H1 (cell line): Measurements from ENCODE around the gene RICTOR. TPM values are rescaled to one million over a fixed set of nuclear protein-coding genes. Genes with fewer than 3 reads are reported as not detected.

Source experiments
- BCL11A ChIP-seq, 2 experiments: IDR thresholded peaks; one replicate each; pipeline ENCODE4 v1.6.1; 2011; ENCODE audit warnings: low read depth in 2 of 2, low read length in 2 of 2, mild to moderate bottlenecking in 2 of 2
- CHD7 ChIP-seq: fragments of 300-600 bp; sonication (generic); IDR thresholded peaks from 2 replicates; pipeline ENCODE4 v1.7.1; 2012; ENCODE audit warnings: low read length, moderate library complexity, mild to moderate bottlenecking, inconsistent platforms; ENCODE audit not compliant: insufficient replicate concordance
- MAX ChIP-seq: IDR thresholded peaks from 2 replicates; pipeline ENCODE4 v1.6.1; 2012; ENCODE audit warnings: inconsistent platforms
- NRF1 ChIP-seq: IDR thresholded peaks from 2 replicates; pipeline ENCODE4 v1.6.1; 2011; ENCODE audit warnings: mild to moderate bottlenecking, low read depth, low read length, improper control_type of control experiment
- RNF2 ChIP-seq: fragments of 200-900, 300-1000 bp; sonication (generic); IDR thresholded peaks from 2 replicates; pipeline ENCODE4 v1.7.1; 2016; ENCODE audit warnings: borderline replicate concordance, low read depth, mild to moderate bottlenecking, antibody characterized with exemption, low read length; ENCODE audit not compliant: poor library complexity, severe bottlenecking; ENCODE audit errors: missing control alignments
- SAP30 ChIP-seq: fragments of 300-600 bp; sonication (generic); IDR thresholded peaks from 2 replicates; pipeline ENCODE4 v1.7.1; 2012; ENCODE audit warnings: low read length, moderate library complexity, mild to moderate bottlenecking, inconsistent platforms; ENCODE audit not compliant: insufficient read depth, insufficient replicate concordance
- SIX5 ChIP-seq: IDR thresholded peaks from 2 replicates; pipeline ENCODE4 v1.6.1; 2011; ENCODE audit warnings: mild to moderate bottlenecking, low read depth, low read length
- polyA plus RNA-seq, 7 experiments: library from polyadenylated mRNA; depleted of rRNA in 3 of 7; stranded (reverse) in 5 of 7; unstranded in 2 of 7; fragments of >200 nt in 5 of 7; fragments of 200-250 nt in 2 of 7; gene quantifications; 1 replicate in 5 of 7; 2 replicates in 1 of 7; 4 replicates in 1 of 7; pipeline versions ENCODE4 v1.2.1 to v1.2.3, GENCODE V29; 2011 to 2013; ENCODE audit warnings: missing spikeins in 2 of 7, mixed read lengths in 2 of 7
- total RNA-seq: library from RNA; stranded (reverse); fragmentation: NEBNext Ultra II Directional; extraction: Animal tissue kit (Norgen Biotek cat#: 25700); gene quantifications from 2 replicates; pipeline ENCODE4 v1.2.1, GENCODE V29; 2021

RICTOR gene
- total and polyA plus RNA-seq, 2 of the 8 experiments (the other 6 are each of a cell fraction or from before 2014, with no cell fraction given) = 4.3 to 26.6 TPM

GRCh38 chr5:39116344-39117170, 42.4 kb upstream of the RICTOR start (continued):
- TF ChIP-seq CHD7 = no peak
- no peak for TF ChIP-seq SIX5
- no peak for TF ChIP-seq BCL11A (IDR thresholded peaks at IDR 0.05; ENCODE audit: low read depth in 2 of 2, low read length in 2 of 2)
- TF ChIP-seq MAX = no peak
- no peak for TF ChIP-seq NRF1
- TF ChIP-seq SAP30 = no peak
- TF ChIP-seq RNF2 = no peak
- TF ChIP-seq, all 59 proteins: peak for 0
